HG03139 (cell line): Measurements from ENCODE around the gene AGXT2.

Experiments
- ATAC-seq: cut with Tn5 transposase; IDR thresholded peaks from one replicate; pipeline ENCODE4 v1.9.1; 2021; ENCODE audit not compliant: unreplicated experiment

AGXT2 gene

DNA sequence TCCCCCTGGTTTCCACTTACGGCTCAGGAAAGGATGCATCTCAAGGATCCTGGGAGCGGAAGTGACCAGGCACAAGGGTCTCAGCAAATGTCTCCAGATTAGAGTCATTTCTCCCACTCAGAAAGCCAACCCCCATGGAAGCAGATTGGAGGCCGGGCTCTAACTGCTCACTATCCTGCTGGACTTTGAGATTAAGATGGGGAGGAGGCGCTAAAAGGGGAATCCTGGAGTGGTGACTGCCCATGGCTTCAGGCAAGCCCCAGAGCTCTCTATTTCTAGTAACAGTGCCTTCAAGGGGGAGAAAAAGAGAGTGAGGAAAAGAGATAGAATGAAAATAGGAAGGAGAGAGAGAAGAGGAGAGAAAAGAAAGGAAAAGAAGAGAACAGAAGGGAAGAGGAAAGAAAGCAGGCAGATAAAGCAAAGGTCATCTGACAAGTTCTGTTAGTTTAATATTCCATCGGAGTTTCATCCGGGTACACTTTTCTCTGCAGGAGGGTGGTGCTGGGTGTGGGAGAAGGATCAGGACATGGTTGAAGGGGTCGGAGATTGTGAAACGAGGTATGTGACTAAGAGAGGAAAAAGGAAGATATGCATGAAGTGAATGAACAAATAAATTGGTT is at the start of gene AGXT2:
Gene AGXT2, minus strand, starts transcription at position 165 of the 620 bp plus-strand sequence. Its CDS starts 57 bp downstream, at position 108.
- ATAC-seq: no peak

GRCh38 chr5:35096932-35097331 is 49.2 kb upstream of the AGXT2 start:
- no peak for ATAC-seq

- ATAC-seq: no peak
Measured at GRCh38 chr5:35096216-35096615, 48.5 kb upstream of the AGXT2 start.

GRCh38 chr5:35095366-35095765 is 47.6 kb upstream of the AGXT2 start:
- ATAC-seq: no peak

DNA sequence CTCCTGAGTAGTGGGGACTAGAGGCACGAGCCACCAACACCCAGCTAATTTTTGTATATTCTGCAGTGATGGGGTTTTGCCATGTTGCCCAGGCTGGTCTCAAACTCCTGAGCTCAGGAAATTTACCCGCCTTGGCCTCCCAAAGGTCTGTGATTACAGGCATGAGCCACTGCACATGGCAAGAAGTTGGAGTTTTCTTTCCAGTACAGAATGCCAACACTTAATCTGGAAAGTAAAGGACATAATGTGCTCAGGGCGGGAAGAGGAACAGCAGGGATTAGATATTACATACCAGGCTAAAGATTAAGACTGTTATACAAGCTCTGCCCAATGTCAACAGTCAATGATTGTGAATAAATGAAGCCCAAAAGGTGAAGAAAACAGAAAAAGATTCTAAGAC is 47.2 kb upstream of the AGXT2 start:
- ATAC-seq: no peak

DNA sequence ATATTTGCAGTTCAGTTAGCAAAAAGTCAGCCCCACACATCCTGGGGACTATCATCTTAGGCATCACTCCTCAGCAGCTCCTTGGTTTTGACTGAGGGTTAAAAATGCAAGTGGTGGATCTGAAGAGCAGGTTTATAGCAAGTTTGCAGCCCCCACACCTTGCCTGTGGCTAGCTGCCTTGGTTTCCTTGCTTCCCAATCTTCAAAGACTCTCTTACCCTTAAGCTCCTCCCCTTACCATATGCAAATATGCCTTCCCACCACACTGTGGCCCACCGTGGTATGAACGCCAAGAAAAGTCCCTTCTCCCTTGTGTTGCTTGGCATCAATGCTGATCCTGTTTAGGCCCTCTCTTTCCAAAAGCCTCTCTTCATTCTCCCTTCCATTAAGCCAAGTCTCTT is 45.0 kb upstream of the AGXT2 start:
- ATAC-seq: no peak

- ATAC-seq: no peak
Measured at GRCh38 chr5:35091704-35092103, 44.0 kb upstream of the AGXT2 start.

DNA sequence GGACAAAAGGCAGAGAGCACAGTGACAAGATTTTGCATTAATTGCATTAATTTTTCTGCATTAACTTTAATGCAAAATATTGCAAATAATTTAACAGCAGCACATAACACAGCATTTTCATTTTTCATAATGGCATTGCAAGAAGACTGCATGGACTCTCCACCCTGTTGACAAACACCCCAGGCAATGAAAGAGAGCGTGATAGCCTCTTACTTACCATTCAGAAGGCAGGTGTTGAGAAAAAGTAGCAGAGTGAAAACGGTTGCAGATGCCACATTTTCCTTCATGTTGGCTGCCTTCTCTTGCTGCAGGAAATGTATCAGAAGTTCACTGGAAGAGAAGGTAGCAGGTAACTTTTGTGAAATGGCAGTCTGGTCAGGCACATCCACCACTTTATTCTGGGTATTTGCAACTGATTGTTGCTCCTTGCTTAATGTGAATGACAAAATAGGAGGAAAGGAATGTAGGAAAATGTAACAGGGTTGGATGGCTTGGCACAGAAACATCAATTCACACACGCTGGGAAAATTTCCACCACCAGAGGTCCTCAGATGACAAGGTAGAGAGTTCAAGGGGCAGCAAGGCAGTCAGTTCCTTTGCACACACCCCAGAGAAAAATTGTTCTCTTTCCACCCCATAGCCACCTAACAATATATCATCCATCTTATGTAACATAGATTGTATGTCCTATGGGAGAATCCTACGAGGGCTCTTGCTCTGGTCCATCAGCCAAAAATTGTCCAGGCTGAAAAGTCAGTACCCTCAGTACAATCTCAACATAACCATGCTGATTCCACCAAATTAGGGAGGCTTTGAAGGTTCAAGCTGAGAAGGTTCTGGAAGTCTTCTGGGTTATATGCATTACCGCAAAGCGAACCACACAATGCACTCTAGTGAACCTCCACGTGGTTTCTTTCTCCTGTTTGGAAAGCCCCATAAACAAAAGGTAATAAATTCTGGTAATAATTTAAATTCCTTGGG is 41.9 kb upstream of the AGXT2 start:
- ATAC-seq: no peak

GRCh38 chr5:35087991-35088390 is 40.2 kb upstream of the AGXT2 start:
- no peak for ATAC-seq

GRCh38 chr5:35083150-35083549 is 35.4 kb upstream of the AGXT2 start:
- no peak for ATAC-seq

- ATAC-seq: no peak
Measured at GRCh38 chr5:35082530-35082929, 34.8 kb upstream of the AGXT2 start.

GRCh38 chr5:35081134-35081533 is 33.4 kb upstream of the AGXT2 start:
- no peak for ATAC-seq

GRCh38 chr5:35073160-35073559 is 25.4 kb upstream of the AGXT2 start:
- ATAC-seq: no peak

DNA sequence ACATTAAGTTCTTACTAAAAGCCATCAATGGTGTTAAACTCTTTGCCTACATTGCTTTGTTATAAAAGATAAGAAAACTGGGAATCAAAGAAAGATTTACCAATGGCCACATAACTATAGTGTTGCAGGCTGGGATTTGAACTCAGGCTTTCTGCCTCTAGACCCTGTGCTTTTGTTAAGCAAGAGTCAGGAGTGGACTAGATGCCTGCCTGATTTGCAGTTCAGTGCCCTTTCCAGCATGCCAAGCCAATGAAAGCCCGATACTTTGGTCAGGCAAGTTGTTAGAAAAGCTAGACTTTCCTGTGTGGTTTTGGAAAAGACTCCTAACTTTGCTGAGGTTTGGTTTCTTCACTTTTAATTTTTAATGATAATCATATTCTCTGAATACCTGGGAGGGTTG is 21.4 kb upstream of the AGXT2 start:
- ATAC-seq: no peak

DNA sequence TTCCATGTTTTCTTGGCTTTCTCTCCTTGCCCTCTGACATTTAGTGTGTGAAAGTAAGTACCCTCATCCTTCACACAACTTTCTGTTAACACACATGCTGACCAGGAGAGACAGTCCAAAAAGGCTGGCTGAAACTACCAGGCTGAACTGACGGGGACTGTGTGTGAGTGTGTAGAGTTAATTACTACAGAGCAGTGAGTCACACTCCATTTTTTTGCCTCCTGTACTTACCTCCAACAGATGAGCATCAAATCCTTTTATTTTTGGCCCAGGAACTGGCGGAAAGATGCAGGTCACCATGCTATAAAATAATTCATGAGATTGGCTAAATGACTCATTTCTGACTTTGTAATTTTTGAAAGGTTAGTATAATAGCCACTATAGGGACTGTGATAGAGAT is 20.2 kb upstream of the AGXT2 start:
- no peak for ATAC-seq

GRCh38 chr5:35066260-35066795 is 18.6 kb upstream of the AGXT2 start:
- ATAC-seq: peak; percentile 90

DNA sequence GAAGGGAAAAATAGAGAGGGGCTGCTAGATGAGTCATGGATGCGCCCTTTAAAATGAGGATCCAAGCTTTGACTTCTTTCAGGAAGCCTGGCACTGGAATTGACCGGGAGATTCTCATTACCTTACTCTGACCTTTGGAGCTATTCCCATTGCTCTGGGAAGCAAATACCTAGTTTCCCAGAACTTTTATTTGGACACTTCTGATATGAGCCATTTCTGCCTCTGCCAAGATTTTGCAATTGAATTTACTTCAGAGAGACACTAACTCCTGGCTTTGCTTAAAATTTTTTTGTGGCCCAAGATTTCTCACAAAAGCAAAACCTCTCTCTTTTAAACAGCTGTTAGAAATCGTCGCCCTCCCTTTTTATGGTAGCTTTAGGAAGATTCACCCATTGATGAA is 15.7 kb upstream of the AGXT2 start:
- ATAC-seq: no peak

DNA sequence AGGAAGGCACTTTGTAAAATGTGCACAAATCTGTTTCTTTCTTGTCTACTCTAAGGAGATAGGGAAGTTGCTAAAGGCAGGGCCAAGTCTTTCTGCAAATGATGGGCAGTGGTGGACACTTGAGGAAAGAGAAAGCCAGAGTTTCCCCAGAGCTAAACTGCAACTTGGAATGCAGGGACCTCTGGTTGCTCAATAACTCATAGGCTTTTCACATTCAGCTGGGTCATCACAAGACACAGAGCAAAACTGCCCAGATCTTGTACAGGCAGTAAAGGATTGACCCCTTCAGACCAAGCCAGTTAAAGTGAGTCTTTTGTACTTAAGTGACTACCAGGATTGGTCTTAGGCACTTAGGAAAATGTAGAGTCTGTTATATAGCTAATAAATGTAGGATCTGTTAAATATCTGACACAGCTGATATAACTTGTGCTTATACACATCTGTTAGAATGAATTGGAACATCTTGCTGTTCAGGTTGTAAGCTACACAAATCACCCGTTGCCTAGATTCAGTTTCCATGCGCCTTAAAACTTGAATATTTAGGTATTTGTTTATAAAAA is 13.5 kb upstream of the AGXT2 start:
- ATAC-seq: no peak

- ATAC-seq: no peak
Measured at GRCh38 chr5:35060236-35060635, 12.5 kb upstream of the AGXT2 start.

- no peak for ATAC-seq
Measured at GRCh38 chr5:35059251-35059650, 11.5 kb upstream of the AGXT2 start.

- ATAC-seq: peak; percentile 86
Measured at GRCh38 chr5:35058374-35058788, 10.6 kb upstream of the AGXT2 start.

GRCh38 chr5:35056686-35057085 is 8.9 kb upstream of the AGXT2 start:
- no peak for ATAC-seq
